ENCODE measurements around the gene PPP1R2. TPM values are rescaled to one million over a fixed set of nuclear protein-coding genes. Genes with fewer than 3 reads are reported as not detected.

PPP1R2 gene
- total RNA-seq, 1 experiment from 2014 or later = 38.3 TPM

GRCh38 chr3:195508185-195508584, 34.9 kb downstream of the PPP1R2 start:
- Histone ChIP-seq H3K79me1 (ENCODE audit: insufficient read depth, low read depth, low read length, poor library complexity, severe bottlenecking) (no peaks in the 10 kb centered on the region), H3K4me2 (ENCODE audit: insufficient read depth, insufficient read length, low read length) (no peak overlapping the region), H4K20me1 (ENCODE audit: control insufficient read depth, insufficient read depth, insufficient read length) (no peaks in the 10 kb centered on the region), H3T11ph (ENCODE audit: low read length) (no peak overlapping the region), H3K9ac (ENCODE audit: extremely low read depth, insufficient read length, low read length) (no peak overlapping the region), H4K8ac (replicated peaks; ENCODE audit: insufficient read length, low read depth, low read length) (no peak overlapping the region), H3K27me3 (ENCODE audit: insufficient read depth, low read length) (no peaks in the 10 kb centered on the region), H2BK15ac (ENCODE audit: low read depth, low read length) (no peak overlapping the region), H3K27ac (ENCODE audit: insufficient read length, low read depth, low read length) (no peak overlapping the region), H3K18ac (ENCODE audit: insufficient read length, low read depth, low read length) (no peak overlapping the region), H2BK12ac (ENCODE audit: insufficient read length, low read depth, low read length) (no peak overlapping the region), H3K4me1 (ENCODE audit: insufficient read depth, low read length) (no peaks in the 10 kb centered on the region), H3K9me3 (ENCODE audit: control insufficient read depth, low read depth, low read length) (no peaks in the 10 kb centered on the region), H2BK20ac (ENCODE audit: low read depth, low read length, poor library complexity, severe bottlenecking) (no peak overlapping the region), H3K4ac (ENCODE audit: low read depth, low read length) (no peak overlapping the region), H3K79me2 (ENCODE audit: insufficient read depth, low read length) (no peaks in the 10 kb centered on the region), H4K91ac (ENCODE audit: insufficient read length, low read depth, low read length) (no peak overlapping the region), H3K23ac (ENCODE audit: insufficient read length, low read depth, low read length) (no peak overlapping the region), H3K23me2 (ENCODE audit: insufficient read length, low read depth, low read length, poor library complexity, severe bottlenecking) (no peaks in the 10 kb centered on the region), H2AK5ac (ENCODE audit: insufficient read length, low read length) (no peak overlapping the region), H2AFZ (ENCODE audit: low read length) (no peak overlapping the region), H2BK120ac (ENCODE audit: low read depth, low read length, poor library complexity, severe bottlenecking) (no peak overlapping the region), H3K56ac (ENCODE audit: insufficient read length, low read depth, low read length) (no peak overlapping the region), H4K5ac (ENCODE audit: insufficient read length, low read depth, low read length) (no peak overlapping the region), H2BK5ac (ENCODE audit: insufficient read length, low read length) (no peak overlapping the region), H3K14ac (ENCODE audit: insufficient read depth, low read length) (no peak overlapping the region)
- Mint-ChIP-seq H3K36me3 (ENCODE audit: insufficient read depth in 1 of 3, low read depth in 3 of 3) (peaks cover 0 to 4% (median 3%) of the 10 kb centered on the region in 3 experiments; a peak in 1 of 7 replicates), H3K9me3 (no peaks in the 10 kb centered on the region), H3K27ac (no peak overlapping the region), H3K4me1 (no peaks in the 10 kb centered on the region), H3K4me3 (no peak overlapping the region), H3K27me3 (ENCODE audit: low read depth) (no peaks in the 10 kb centered on the region)
- no CpG with 5 or more reads among the region's 1 CpG for WGBS (ENCODE audit: extremely low coverage, insufficient read length, low lambda C conversion rate)
- no peak for TF ChIP-seq CTCF (conservative IDR thresholded peaks at IDR 0.05)
- no peak for DNase-seq
